ENCODE results near the gene RYR2.
"Not testable (repeated sequence)": the region's sequence is repeated elsewhere in the genome, so short reads cannot be mapped to it uniquely, and the experiment has no call there.

RYR2 gene

GRCh38 chr1:237115035-237115434 is 73.1 kb downstream of the RYR2 start:
- TF ChIP-seq CTCF (IDR thresholded peaks at IDR 0.05; ENCODE audit: control extremely low read depth, extremely low read depth, low read depth, missing control alignments) = no peak
- DNase-seq (ENCODE audit: extremely low spot score) = no peak
- ChIA-PET CTCF (no interaction called here), POLR2A (no interaction called here)

GRCh38 chr1:237119091-237119490 is 77.1 kb downstream of the RYR2 start:
- no peak for TF ChIP-seq CTCF (IDR thresholded peaks at IDR 0.05; ENCODE audit: control extremely low read depth, extremely low read depth, low read depth, missing control alignments)
- DNase-seq (ENCODE audit: extremely low spot score) = no peak
- CTCF ChIA-PET = no interaction called here
- POLR2A ChIA-PET = no interaction called here

- ChIA-PET POLR2A (no interaction called here), CTCF (no interaction called here)
- no peak for DNase-seq (ENCODE audit: extremely low spot score)
- TF ChIP-seq CTCF (IDR thresholded peaks at IDR 0.05; ENCODE audit: control extremely low read depth, extremely low read depth, low read depth, missing control alignments) = no peak
Observed at GRCh38 chr1:237120683-237121082, 78.7 kb downstream of the RYR2 start.

- TF ChIP-seq CTCF (IDR thresholded peaks at IDR 0.05; ENCODE audit: control extremely low read depth, extremely low read depth, low read depth, missing control alignments) = peak; percentile 39
- POLR2A ChIA-PET = no interaction called here
- DNase-seq (ENCODE audit: extremely low spot score) = peak; percentile 24
- CTCF ChIA-PET = no interaction called here
Observed at GRCh38 chr1:237124856-237125462, 83.0 kb downstream of the RYR2 start.

GRCh38 chr1:237126180-237126579 is 84.2 kb downstream of the RYR2 start:
- no peak for TF ChIP-seq CTCF (IDR thresholded peaks at IDR 0.05; ENCODE audit: control extremely low read depth, extremely low read depth, low read depth, missing control alignments)
- no peak for DNase-seq (ENCODE audit: extremely low spot score)
- ChIA-PET POLR2A (no interaction called here), CTCF (no interaction called here)

- POLR2A ChIA-PET; CTCF ChIA-PET; DNase-seq (ENCODE audit: extremely low spot score): not testable (repeated sequence)
Observed at GRCh38 chr1:237127301-237127700, 85.3 kb downstream of the RYR2 start.

- DNase-seq (ENCODE audit: extremely low spot score) = no peak
- POLR2A ChIA-PET = no interaction called here
- CTCF ChIA-PET = no interaction called here
- TF ChIP-seq CTCF (IDR thresholded peaks at IDR 0.05; ENCODE audit: control extremely low read depth, extremely low read depth, low read depth, missing control alignments) = no peak
Observed at GRCh38 chr1:237133921-237134320, 91.9 kb downstream of the RYR2 start.

Measured in GM10248 (cell line).